GM19452 (cell line): ENCODE measurements around the gene DEDD.

Experiments used
- ATAC-seq: cut with Tn5 transposase; IDR thresholded peaks from one replicate; pipeline ENCODE4 v1.9.1; 2021; ENCODE audit not compliant: unreplicated experiment

Gene DEDD

DNA sequence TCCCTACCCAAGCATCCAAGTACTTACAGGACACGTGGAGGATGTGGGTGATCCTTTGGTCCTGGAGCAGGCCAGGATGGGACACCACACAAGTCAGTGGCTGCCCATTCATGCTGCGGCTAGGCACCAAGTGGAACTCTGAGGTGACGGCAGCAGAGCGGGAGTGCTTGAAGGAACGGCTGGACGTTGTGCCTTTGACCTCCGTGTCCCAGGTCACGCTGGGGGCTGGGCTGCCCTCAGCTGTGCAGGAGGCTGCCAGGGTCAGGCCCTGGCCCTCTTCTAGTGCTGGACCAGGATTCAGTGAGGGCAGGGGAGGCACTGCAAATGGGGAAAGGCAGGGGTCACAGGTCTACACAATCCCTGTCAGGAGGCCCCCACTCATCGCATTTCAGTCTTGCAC lies 55.0 kb downstream of the DEDD start:
- no peak for ATAC-seq

DNA sequence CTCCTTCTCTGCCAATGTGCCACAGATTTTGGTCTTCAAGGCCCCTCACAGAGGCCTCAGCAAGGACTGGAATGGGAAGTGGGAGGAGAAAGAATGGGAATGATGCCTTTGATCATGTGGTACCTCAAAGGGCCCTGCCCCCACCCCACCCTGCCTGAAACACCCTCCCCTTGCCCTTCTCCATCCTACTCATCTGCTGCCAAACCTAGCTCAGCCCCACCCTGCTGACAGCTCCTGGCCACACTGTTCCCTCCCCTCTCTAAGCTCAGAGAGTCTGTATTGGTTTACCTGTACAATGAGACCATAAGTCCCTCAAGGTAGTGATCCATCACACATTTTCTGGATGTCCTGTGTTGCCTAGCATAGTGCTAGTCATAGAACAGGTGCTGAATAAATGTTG lies 56.1 kb downstream of the DEDD start:
- no peak for ATAC-seq

DNA sequence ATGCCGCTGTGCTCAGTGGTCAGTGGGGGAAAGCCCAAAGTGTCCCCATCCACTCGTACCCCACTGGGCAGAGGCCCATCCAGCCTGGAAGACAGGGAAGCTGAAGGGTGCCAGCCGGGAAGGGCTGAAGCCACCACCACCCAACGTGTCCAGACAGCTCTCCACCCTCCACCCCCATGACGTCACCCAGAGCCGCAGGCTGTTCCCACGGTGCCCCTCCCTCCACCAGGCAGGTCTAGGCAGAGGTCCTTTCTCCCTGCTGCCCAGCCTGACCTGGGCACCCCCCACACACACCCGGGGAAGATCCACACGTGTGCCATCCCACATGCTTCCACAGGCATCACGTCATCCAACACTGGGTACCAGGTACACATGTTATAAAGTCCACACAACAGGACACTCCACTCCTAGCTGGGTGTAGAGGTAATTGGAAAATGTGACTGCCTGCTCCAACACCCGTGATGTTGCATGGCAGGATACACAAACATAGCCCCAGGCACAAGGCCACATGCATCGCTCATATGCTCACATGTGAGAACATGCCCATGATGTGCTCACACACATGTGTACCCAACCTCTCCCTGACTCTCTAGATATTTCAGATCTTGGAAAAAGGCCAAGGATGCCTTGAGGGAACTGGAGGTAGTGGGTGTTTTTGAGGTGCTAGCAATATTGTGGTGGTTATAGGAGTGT lies 57.6 kb downstream of the DEDD start:
- no peak for ATAC-seq

DNA sequence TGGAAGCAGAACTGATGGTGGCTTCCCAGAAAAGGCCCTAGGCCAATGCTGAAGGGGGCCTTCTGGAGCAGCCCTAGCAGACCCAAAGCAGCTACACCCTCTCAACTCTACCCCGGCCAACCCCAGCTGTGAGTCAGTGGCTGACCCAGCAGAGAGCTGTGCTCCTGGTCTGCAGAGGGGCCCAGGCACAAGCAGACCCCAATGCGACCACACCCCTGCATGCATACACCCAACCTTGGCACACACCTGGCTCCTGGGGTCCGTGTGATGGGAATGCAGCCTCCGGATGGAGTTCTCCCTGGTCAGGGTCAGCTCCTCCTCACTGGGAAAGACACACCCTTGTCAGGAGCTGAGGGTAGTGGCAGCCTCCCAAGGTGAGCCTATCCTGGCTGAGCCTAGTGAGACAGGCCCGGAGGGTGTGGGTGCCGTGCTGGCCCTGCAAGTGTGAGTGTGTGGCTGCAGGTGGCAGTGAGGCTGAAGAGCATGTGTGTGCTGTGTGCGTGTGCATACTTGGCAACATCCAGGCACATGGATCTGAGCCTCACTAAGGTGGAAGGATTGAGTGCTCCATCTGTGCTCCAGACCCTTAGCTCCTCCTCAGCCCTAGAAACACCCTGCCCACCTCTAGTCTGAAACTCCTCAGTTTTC lies 58.9 kb downstream of the DEDD start:
- ATAC-seq: no peak

DNA sequence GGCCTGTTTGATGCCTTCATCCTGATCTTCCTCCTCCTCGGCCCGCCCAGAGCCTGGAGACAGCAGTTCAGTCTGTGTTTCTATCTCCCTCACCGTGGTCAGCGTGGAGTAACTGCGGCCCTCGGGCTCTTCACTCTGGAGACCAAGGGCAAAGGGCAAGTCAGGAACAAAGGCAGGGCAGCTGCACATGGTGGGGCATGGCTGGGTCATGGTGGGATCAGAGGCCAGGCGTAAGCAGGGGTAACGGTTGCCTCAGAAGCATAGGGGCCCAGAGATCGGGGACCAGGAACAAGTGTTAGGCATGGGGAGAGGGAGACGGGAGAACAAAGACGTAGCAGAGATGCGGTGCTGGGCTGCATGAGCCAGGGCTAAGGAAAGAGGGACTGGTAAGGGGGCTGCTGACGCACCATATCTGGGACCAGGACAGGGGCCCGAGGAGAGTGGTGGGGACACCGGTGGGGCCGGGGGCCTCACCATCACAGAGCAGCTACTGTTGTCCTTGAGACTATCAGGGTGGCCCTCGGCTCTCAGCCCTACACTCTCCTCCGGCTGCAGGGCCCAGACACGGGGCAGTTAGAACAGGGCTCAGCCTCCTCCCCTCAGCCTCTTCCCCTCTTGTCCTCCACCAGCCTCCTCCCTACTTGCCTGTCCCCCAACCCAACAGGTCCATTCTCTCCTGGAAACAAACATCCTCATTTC lies 59.6 kb downstream of the DEDD start:
- ATAC-seq: no peak

DNA sequence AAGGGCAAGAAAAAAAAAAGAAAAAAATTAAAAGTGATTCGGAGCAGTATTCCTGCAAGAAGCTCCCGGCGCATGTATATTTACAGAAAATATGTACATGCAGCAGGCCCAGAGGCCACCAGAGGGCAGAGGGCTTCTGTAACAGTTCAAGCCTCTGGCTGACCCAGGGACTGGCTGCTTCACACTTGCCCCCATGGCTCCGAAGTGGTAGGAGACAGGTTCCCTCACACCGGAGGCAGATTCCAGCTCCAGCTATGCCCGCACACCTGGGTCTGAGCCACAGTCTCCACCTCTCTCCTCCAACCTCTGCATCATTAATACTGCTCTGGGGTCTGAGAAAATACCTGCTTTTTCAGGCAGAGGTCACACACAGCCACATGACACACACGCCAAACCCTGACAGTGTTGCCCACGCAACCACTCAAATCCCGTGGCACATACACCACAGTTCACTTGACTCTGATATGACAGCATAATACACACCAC lies 60.5 kb downstream of the DEDD start:
- no peak for ATAC-seq
